Stimulated activated naive CD8-positive, alpha-beta T cell treated with anti-CD3 and anti-CD28 coated beads, Interleukin-15, amount 100 ng/mL, for 72 hours (primary cell): Measurements from ENCODE around the gene BLACAT1.
"Not testable (repeated sequence)": the region's sequence is repeated elsewhere in the genome, so short reads cannot be mapped to it uniquely, and the experiment has no call there.

Experiments used
- ATAC-seq: fragments of 150-1000 bp; cut with Tn5 transposase; 2 replicates; pipeline ENCODE4 v1.10.0; 2021; ENCODE audit warnings: mild to moderate bottlenecking, moderate library complexity
- DNase-seq, 2 donors: peaks; one replicate each; pipeline ENCODE4 v3.0.0; 2021 to 2022
- H3K27ac Mint-ChIP-seq, 2 donors: one replicate each; pipeline ENCODE4 v1.8.0; 2022; ENCODE audit warnings: mild to moderate bottlenecking in 2 of 2, mixed read lengths in 2 of 2, moderate library complexity in 2 of 2
- H3K27me3 Mint-ChIP-seq: one replicate; pipeline ENCODE4 v1.8.0; 2022; ENCODE audit warnings: mixed read lengths
- H3K4me1 Mint-ChIP-seq: one replicate; pipeline ENCODE4 v1.8.0; 2022; ENCODE audit warnings: mild to moderate bottlenecking, mixed read lengths
- H3K4me3 Mint-ChIP-seq, 2 donors: one replicate each; pipeline ENCODE4 v1.8.0; 2022; ENCODE audit warnings: mild to moderate bottlenecking in 2 of 2, mixed read lengths in 2 of 2, moderate library complexity in 1 of 2
- H3K9me3 Mint-ChIP-seq, 2 donors: one replicate each; pipeline ENCODE4 v1.8.0; 2022; ENCODE audit warnings: mixed read lengths in 2 of 2

Gene BLACAT1

DNA sequence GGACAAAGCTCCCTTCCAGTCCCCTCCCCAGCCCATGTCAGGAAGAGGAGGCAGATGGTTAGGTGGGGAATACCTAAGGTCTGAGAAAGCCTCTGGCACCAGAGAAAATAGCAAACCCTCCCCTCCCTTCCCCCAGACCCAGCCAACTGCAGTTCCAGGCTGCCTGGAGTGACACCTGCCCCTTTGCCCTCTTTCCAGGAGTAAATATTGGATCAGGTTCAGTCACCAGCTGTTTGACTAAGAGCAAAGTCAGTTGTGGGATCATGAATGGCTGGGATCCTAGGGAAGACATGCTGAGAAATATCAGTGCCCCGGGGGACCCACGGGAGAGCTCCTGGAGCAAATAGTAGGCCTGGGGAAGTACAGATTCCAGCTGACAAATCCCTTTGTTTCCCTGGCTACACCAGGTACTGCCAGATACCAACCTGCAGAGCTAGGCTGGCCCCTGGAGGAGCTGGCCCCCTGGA lies 36.4 kb upstream of the BLACAT1 start:
- ATAC-seq (no peak), DNase-seq (no peak)
- Mint-ChIP-seq H3K4me1 (peaks cover 25% of the 10 kb centered on the region), H3K27me3 (peaks cover 70% of the 10 kb centered on the region), H3K4me3 (no peak overlapping the region), H3K27ac (peak overlapping the region in 1 of 2 donors; percentile 64), H3K9me3 (no peaks in the 10 kb centered on the region)

DNA sequence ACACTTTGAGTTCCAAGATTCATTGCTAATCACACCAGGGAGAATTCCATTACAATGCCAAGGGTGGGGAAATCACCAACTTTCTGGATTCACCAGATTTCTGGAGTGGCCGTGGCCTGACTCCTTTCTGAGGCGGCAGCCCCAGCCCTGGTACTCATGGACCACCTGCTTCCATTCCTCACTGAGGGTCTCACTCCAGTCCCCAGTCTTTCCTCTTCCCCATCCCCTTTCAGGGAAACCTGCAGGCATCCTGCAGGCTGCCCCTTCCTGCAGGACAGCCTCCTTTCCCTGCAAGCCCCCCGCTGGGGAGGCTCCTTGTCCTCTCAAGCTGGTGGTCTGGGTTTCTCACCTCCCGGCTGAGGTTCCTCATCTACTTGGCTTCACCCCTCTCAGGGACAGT lies 35.9 kb upstream of the BLACAT1 start:
- no peaks in the 10 kb centered on the region for H3K9me3 Mint-ChIP-seq
- ATAC-seq (no peak), DNase-seq (no peak)
- H3K4me1 Mint-ChIP-seq = peaks cover 25% of the 10 kb centered on the region
- peaks cover 74% of the 10 kb centered on the region for H3K27me3 Mint-ChIP-seq
- H3K4me3 Mint-ChIP-seq = no peak overlapping the region
- peak overlapping the region in 1 of 2 donors; percentile 50 for H3K27ac Mint-ChIP-seq

DNA sequence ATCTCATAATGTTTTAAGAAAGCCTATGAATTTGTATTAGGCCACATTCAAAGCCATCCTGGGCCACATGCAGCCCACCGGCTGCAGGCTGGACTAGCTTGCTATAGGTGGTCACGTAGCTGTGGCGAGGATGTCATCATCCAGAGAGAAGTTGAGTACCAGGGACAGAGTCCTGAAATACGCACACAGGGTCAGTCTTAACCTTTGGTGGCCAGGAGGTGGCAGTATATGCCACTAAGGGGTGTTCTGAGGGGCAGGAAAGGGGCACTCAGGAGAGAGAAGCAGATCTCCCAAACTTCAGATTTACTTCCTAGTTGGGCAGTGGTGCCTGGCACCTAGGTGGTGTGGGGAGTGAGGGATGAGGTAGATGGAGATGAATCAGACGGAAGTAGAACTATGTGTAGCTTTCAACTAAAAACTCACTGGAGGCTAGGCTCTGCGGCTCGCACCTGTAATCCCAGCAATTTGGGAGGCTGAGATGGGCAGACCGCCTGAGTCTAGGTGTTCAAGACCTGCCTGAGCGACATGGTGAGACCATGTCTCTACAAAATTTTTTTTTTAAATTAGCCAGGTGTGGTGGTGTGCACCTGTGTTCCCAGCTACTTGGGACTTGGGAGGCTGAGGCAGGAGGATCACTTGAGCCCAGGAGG lies 32.4 kb upstream of the BLACAT1 start:
- Mint-ChIP-seq H3K27ac (no peak overlapping the region), H3K4me1 (peaks cover 27% of the 10 kb centered on the region)

DNA sequence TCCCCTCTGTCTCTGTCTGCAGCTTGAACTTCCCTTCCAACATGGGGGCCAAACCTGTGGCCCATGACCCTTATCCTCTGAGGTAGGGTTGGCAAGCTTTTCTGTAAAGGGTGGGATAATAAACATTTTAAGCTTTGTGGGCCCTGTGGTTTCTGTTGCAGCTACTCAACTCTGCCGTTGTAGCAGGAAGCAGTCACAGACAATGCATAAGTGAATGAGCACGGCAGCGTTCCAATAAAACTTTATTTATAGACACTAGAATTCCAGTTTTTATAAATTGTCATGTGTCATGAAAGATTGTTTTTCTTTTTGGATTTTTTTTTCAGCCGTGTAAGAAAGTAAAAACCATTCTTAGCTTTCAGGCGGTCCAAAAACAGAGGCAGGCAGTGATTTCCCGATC lies 30.4 kb upstream of the BLACAT1 start:
- H3K9me3 Mint-ChIP-seq = no peaks in the 10 kb centered on the region
- DNase-seq = no peak
- no peak overlapping the region for H3K27ac Mint-ChIP-seq
- H3K4me1 Mint-ChIP-seq = peaks cover 34% of the 10 kb centered on the region
- peaks cover 82% of the 10 kb centered on the region for H3K27me3 Mint-ChIP-seq
- H3K4me3 Mint-ChIP-seq = no peak overlapping the region
- no peak for ATAC-seq

More for the DNA sequence above, 32.4 kb upstream of the BLACAT1 start:
- H3K27me3 Mint-ChIP-seq = peaks cover 85% of the 10 kb centered on the region
- ATAC-seq (peak; percentile 61), DNase-seq (peak; percentile 41 to 50)
- H3K9me3 Mint-ChIP-seq = no peaks in the 10 kb centered on the region
- H3K4me3 Mint-ChIP-seq = no peak overlapping the region

GRCh38 chr1:205484985-205485967 lies 29.4 kb upstream of the BLACAT1 start:
- peak; percentile 72 for ATAC-seq
- H3K4me1 Mint-ChIP-seq = peaks cover 43% of the 10 kb centered on the region
- peak; percentile 76 to 77 for DNase-seq
- peaks cover 81% of the 10 kb centered on the region for H3K27me3 Mint-ChIP-seq
- no peaks in the 10 kb centered on the region for H3K9me3 Mint-ChIP-seq
- H3K27ac Mint-ChIP-seq = no peak overlapping the region
- no peak overlapping the region for H3K4me3 Mint-ChIP-seq

DNA sequence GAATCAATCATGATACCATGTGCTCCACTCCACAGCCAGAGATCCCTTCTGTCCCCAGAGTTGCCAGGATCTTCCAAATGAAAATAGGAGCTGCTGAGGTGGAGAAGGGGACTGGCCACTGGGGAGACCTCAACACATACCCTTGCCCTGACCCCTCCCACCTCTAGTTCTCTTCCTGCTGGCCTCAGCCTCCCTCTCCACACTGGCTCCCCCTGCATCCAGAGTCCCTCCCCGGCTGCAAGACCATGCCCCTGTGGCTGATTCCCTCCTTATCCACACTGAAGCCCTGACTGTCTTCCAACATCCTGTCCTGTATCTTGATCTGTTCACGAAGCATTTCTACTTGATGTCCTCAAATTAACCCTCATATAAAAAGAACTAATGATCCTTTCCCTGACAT lies 27.5 kb upstream of the BLACAT1 start:
- H3K27ac Mint-ChIP-seq = no peak overlapping the region
- no peaks in the 10 kb centered on the region for H3K9me3 Mint-ChIP-seq
- H3K27me3 Mint-ChIP-seq = peaks cover 67% of the 10 kb centered on the region
- H3K4me1 Mint-ChIP-seq = peaks cover 45% of the 10 kb centered on the region
- ATAC-seq (no peak), DNase-seq (no peak)
- no peak overlapping the region for H3K4me3 Mint-ChIP-seq

- H3K9me3 Mint-ChIP-seq, H3K4me3 Mint-ChIP-seq, H3K27ac Mint-ChIP-seq, DNase-seq, ATAC-seq: not testable (repeated sequence)
- Mint-ChIP-seq H3K4me1 (peaks cover 41% of the 10 kb centered on the region), H3K27me3 (peaks cover 59% of the 10 kb centered on the region)
Measured at GRCh38 chr1:205482587-205482986, 26.7 kb upstream of the BLACAT1 start.

- Mint-ChIP-seq H3K27me3 (peaks cover 55% of the 10 kb centered on the region), H3K9me3 (peaks cover 3 to 4% of the 10 kb centered on the region in 2 donors), H3K4me1 (peaks cover 41% of the 10 kb centered on the region), H3K27ac (no peak overlapping the region), H3K4me3 (peak overlapping the region; percentile 66 to 68)
- ATAC-seq (peak; percentile 11), DNase-seq (peak; percentile 23 to 39)
Measured at GRCh38 chr1:205481629-205482151, 25.8 kb upstream of the BLACAT1 start.

GRCh38 chr1:205481218-205481617 lies 25.4 kb upstream of the BLACAT1 start:
- peak; percentile 23 for ATAC-seq
- peaks cover 5 to 9% of the 10 kb centered on the region in 2 donors for H3K9me3 Mint-ChIP-seq
- H3K4me3 Mint-ChIP-seq = peak overlapping the region; percentile 66 to 68
- H3K4me1 Mint-ChIP-seq = peaks cover 41% of the 10 kb centered on the region
- peak overlapping the region in 1 of 2 donors; percentile 9 for H3K27ac Mint-ChIP-seq
- peak in 1 of 2 donors; percentile 36 for DNase-seq
- peaks cover 55% of the 10 kb centered on the region for H3K27me3 Mint-ChIP-seq

DNA sequence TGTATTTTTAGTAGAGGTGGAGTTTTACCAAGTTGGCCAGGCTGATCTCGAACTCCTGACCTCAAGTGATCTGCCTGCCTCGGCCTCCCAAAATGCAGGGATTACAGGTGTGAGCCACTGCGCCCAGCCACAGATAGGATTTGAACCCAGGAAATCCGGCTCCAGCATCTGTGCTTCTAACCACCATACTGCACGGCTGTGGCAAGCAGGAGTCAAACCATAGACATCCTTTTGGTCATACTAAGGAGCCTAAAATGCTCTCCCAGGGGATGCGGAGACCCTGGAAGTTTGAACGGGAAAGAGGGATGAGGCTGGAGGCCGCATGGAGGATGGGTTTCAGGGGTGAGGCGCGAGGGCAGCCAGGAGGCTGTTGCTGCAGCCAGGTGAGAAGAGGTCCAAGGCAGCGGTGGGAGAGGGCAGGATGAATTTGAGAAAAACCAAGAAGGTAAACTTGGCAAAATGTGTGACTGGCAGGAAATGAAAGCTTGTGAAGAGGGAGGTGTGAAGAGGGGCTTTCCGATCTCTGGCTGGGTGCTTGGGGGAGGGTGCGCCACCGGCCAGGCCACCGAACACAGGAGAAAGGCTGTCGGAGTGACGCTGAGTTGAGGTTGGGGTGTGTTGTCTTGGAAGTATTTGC lies 24.6 kb upstream of the BLACAT1 start:
- ATAC-seq = peak; percentile 92
- peaks cover 37% of the 10 kb centered on the region for H3K4me1 Mint-ChIP-seq
- peaks cover 11 to 16% of the 10 kb centered on the region in 2 donors for H3K9me3 Mint-ChIP-seq
- peak overlapping the region; percentile 65 to 72 for H3K4me3 Mint-ChIP-seq
- peaks cover 54% of the 10 kb centered on the region for H3K27me3 Mint-ChIP-seq
- peak; percentile 72 to 81 for DNase-seq
- H3K27ac Mint-ChIP-seq = peak overlapping the region; percentile 22 to 29

DNA sequence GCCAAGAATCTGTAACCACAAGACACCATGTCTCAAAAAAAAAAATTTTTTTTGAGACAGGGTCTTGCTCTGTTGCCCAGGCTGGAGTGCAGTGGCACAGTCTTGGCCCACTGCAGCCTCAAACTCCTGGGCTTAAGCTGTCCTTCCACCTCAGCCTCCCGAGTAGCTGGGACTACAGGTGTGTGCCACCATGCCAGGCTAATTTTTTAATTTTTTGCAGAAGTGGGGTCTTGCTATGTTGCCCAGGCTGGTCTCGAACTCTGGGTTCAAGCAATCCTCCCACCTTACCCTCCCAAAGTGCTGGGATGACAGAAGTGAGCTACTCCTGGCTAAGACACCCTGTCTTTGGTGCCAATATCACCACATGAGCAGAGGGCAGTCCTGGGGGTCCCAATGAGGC lies 23.1 kb upstream of the BLACAT1 start:
- DNase-seq, ATAC-seq, H3K4me3 Mint-ChIP-seq, H3K27ac Mint-ChIP-seq: not testable (repeated sequence)
- peaks cover 21 to 28% of the 10 kb centered on the region in 2 donors for H3K9me3 Mint-ChIP-seq
- H3K4me1 Mint-ChIP-seq = peaks cover 31% of the 10 kb centered on the region
- H3K27me3 Mint-ChIP-seq = peaks cover 54% of the 10 kb centered on the region

GRCh38 chr1:205477759-205478247 lies 22.0 kb upstream of the BLACAT1 start:
- Mint-ChIP-seq H3K4me1 (peaks cover 40% of the 10 kb centered on the region), H3K27me3 (peaks cover 54% of the 10 kb centered on the region), H3K9me3 (peaks cover 21 to 28% of the 10 kb centered on the region in 2 donors), H3K4me3 (no peak overlapping the region), H3K27ac (no peak overlapping the region)
- DNase-seq (no peak), ATAC-seq (no peak)

DNA sequence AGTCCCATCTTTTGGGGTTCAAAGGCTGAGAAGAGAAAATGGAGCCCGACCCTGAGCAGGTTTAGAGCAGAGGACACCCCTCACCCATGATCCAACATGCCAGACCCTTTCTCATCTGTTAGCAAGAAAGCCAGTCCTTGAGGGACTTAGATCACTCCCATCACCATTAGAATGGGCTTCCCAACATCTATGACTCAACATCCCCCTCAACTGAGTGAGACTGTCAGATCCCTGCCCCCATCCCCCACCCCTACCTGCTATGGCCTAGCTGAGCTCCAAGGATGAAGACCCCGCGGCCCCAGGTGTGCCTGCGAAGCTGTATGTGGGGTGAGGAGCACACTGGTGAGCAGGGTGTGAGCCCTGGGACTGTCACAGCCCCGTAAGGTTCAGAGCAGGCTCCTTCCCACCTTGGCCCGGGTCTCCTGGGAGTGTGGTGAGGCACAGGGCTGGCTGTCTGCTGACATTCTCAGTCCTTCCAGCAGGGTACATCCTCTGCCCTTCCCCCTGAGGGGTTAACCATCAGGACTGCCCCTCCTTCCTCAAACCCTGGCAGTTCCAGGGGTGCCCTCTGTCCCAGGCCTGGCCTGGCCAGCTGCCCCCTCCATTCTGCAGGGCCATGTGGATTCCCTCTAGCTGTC lies 21.4 kb upstream of the BLACAT1 start:
- Mint-ChIP-seq H3K9me3 (peaks cover 21 to 28% of the 10 kb centered on the region in 2 donors), H3K27me3 (peaks cover 54% of the 10 kb centered on the region), H3K27ac (no peak overlapping the region), H3K4me1 (peaks cover 45% of the 10 kb centered on the region), H3K4me3 (no peak overlapping the region)
- ATAC-seq (no peak), DNase-seq (no peak)

GRCh38 chr1:205476648-205477047 lies 20.8 kb upstream of the BLACAT1 start:
- Mint-ChIP-seq H3K9me3 (peaks cover 21 to 28% of the 10 kb centered on the region in 2 donors), H3K4me3 (no peak overlapping the region), H3K27ac (no peak overlapping the region), H3K27me3 (peaks cover 54% of the 10 kb centered on the region), H3K4me1 (peaks cover 41% of the 10 kb centered on the region)
- no peak for ATAC-seq
- no peak for DNase-seq
